Brain microvascular endothelial cell (primary cell): Measurements from ENCODE around the gene OPN1SW.

Experiments used
- DNase-seq: peaks from one replicate; pipeline ENCODE4 v3.0.0-alpha.2; 2020
- H3K27ac ChIP-seq: fragments of 250-450 bp; sonication (Bioruptor Pico); 2 replicates; pipeline ENCODE4 v1.5.1; 2020; ENCODE audit warnings: mild to moderate bottlenecking, moderate library complexity
- H3K27me3 ChIP-seq: fragments of 250-450 bp; sonication (Bioruptor Pico); replicated peaks from 2 replicates; pipeline ENCODE4 v1.5.1; 2020; ENCODE audit warnings: mild to moderate bottlenecking
- H3K36me3 ChIP-seq: fragments of 250-450 bp; sonication (Bioruptor Pico); replicated peaks from 2 replicates; pipeline ENCODE4 v1.5.1; 2020; ENCODE audit warnings: mild to moderate bottlenecking
- H3K4me3 ChIP-seq: 2 replicates; pipeline ENCODE4 v1.5.1; 2011; ENCODE audit warnings: low read depth, mild to moderate bottlenecking, control low read depth, low read length, moderate library complexity
- in situ Hi-C: cut with HindIII; loops from 2 replicates; pipeline ENCODE4 v1.10.0; 2017; ENCODE audit warnings: low sequenced_read_pairs, low pct_ligation_motif_present
- TF ChIP-seq, protein P1 (sequence below): IDR thresholded peaks from 2 replicates; pipeline ENCODE4 v1.5.1; 2011; ENCODE audit warnings: low read depth, mild to moderate bottlenecking, moderate library complexity, low read length, control low read depth, inconsistent platforms; ENCODE audit errors: missing control alignments

The OPN1SW gene

DNA sequence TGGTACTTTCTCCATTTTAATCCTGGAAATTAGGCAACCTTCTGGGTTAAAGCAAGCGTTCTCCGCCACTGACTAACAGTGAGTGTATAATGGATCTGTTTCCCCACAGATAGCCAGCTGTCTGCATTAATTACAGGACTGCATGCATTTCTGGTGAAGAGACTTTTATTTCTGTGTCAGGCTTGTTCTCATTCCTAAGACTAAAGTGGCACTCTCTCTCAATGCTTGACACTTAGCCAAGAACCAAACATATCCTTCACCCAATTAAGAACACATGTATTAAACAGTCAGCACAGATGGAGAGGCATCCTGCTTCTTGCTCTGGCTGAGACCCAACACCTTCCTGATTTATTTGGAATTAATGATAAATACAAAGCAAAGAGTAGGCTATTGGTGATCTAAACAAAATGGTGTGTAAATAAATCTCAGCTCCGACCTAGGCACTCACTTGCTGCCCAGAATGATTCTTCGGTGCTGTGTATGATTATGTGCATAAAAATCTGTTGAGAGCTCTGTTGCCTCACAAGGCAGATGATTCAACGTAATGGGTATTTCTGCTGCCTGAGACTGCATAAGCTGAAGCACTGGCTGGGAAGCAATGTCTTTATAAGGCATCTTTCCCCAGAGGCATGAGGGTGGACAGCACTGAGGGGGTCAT, 19.6 kb downstream of the OPN1SW start:
- DNase-seq, result peak; percentile 88
- TF ChIP-seq, protein P1, sequence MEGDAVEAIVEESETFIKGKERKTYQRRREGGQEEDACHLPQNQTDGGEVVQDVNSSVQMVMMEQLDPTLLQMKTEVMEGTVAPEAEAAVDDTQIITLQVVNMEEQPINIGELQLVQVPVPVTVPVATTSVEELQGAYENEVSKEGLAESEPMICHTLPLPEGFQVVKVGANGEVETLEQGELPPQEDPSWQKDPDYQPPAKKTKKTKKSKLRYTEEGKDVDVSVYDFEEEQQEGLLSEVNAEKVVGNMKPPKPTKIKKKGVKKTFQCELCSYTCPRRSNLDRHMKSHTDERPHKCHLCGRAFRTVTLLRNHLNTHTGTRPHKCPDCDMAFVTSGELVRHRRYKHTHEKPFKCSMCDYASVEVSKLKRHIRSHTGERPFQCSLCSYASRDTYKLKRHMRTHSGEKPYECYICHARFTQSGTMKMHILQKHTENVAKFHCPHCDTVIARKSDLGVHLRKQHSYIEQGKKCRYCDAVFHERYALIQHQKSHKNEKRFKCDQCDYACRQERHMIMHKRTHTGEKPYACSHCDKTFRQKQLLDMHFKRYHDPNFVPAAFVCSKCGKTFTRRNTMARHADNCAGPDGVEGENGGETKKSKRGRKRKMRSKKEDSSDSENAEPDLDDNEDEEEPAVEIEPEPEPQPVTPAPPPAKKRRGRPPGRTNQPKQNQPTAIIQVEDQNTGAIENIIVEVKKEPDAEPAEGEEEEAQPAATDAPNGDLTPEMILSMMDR, result no peak
- Histone ChIP-seq H3K36me3 (peaks cover 85% of the 10 kb centered on the region), H3K4me3 (no peak overlapping the region), H3K27me3 (no peaks in the 10 kb centered on the region), H3K27ac (peak overlapping the region; percentile 73)
- in situ Hi-C loops, result no loop called here

DNA sequence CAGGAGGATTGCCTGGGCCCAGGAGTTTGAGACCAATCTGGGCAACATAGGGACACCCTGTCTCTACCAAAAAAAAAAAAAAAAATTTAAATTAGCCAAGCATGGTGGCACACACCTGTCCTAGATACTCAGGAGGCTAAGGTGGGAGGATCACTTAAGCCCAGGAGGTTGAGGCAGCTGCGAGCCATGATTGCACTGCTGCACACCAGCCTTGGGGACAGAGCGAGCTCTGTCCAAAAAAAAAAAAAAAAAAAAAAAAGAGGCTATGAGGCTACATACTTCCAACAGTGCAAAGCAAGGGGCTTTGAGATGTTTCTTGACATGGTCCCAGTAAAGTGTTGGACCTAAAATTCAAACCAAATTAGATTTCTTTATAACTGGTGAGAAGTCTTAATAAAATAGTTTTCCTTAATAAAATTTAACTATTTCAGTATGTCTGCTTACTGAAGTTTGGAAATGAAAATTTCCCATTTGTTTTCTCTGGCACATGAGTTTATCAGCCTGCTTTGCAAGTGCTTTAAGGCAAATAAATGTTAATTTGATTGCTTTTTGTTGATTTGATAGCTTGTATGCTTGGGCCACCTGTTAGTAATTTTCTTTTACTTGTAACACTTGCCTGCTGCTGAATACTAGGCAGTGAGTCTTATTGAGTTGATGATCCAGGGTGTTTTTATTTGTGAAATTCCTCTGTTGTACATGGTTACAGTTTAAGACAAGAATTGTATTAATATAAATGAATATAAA, 20.3 kb downstream of the OPN1SW start:
- DNase-seq, result no peak
- TF ChIP-seq, protein P1, result no peak
- in situ Hi-C loops, result no loop called here
- peaks cover 85% of the 10 kb centered on the region for H3K36me3 ChIP-seq
- no peaks in the 10 kb centered on the region for H3K27me3 ChIP-seq
- H3K4me3 ChIP-seq, result no peak overlapping the region
- peak overlapping the region; percentile 68 for H3K27ac ChIP-seq

DNA sequence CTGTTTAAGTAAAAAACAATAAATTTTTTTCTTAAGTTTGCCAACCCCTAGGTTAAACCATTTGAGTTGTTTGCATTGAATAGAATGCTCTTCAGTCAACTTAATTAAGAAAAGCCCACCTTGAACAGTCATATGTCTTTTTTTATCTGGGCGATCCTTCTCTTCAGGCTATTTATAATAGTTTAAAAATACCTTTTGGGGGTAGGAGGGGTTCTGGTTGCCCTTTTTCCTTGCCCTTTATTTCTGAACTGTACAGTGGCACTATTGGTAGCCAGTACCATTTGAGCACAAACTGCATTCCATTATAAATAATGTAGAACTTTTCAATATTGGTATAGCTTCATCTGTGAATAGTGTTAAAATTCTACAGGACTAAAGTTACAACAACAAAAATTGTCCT, 23.3 kb downstream of the OPN1SW start:
- in situ Hi-C loops, result no loop called here
- Histone ChIP-seq H3K4me3 (no peak overlapping the region), H3K36me3 (peaks cover 84% of the 10 kb centered on the region), H3K27me3 (no peaks in the 10 kb centered on the region), H3K27ac (no peak overlapping the region)
- TF ChIP-seq, protein P1, result no peak
- no peak for DNase-seq

DNA sequence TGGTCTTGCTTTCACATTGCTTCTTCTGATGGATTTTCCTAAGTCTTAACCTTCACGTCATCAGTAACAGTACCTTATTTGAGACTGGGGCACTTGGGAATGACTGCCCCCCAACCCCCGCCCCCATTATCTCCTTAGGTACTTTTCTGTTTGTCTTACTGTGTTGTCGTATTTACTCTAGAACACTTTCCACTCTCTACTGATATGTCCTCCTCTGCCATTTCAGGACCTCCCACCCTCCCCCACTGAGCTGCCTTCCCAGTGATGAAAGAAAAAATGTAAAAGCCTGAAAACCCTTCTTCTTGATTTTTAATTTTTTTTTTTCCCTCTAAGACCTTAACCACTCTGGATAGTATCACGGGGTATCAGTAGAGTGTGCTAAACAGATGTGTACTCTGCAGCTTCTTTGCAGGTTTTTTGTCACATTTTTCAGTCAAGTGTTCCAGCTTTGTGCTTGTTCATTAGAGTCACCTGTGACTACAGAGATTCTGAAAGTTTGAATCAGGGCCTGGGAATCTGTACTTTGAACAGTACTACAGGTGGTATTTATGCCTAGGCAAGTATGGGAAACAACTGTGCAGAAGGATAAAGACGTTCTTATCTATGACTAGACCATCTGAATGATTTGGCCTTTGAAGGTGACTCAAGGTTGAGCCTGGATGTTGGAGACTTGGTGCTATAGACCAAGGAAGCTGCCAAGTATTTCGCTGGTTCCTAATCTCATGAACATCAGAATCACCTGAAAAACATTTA, 28.1 kb downstream of the OPN1SW start:
- Histone ChIP-seq H3K27ac (no peak overlapping the region), H3K4me3 (no peak overlapping the region), H3K36me3 (peaks cover 53% of the 10 kb centered on the region), H3K27me3 (no peaks in the 10 kb centered on the region)
- TF ChIP-seq, protein P1, result no peak
- in situ Hi-C loops, result no loop called here
- DNase-seq, result no peak

DNA sequence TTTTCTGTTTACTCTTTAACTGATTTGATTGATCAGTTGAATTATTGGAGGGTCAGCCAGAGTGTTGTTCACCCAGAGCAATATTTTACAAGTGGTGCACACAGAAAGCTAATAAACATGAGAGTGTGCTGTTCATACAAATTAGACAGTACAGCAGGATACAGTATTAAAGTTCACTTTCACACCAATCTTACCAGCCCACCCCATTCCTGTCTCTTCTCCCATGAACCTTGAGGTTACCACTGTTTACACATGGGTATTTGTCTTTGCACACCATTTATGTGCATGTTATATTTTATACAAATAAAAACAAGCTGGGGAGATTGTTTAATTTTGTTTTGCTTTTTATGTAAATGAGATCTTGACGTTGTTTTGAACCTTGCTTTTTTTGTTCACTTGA, 29.9 kb downstream of the OPN1SW start:
- Histone ChIP-seq H3K27ac (no peak overlapping the region), H3K36me3 (peaks cover 39% of the 10 kb centered on the region), H3K4me3 (no peak overlapping the region), H3K27me3 (no peaks in the 10 kb centered on the region)
- DNase-seq, result no peak
- TF ChIP-seq, protein P1, result no peak
- in situ Hi-C loops, result no loop called here
